B cell (primary cell): ENCODE data around the gene EPN2. TPM values are rescaled to one million over a fixed set of nuclear protein-coding genes. Genes with fewer than 3 reads are reported as not detected.

ENCODE experiments used
- ATAC-seq: fragments of 200-7000 bp; cut with Tn5 transposase; one replicate; pipeline ENCODE4 v1.10.0; 2021; ENCODE audit warnings: low read depth, mild to moderate bottlenecking, moderate number of reproducible peaks, moderate library complexity
- CTCF ChIA-PET: fragments of 350-600 bp; sonication (Branson Sonifier 250); formaldehyde crosslinking; loops from one replicate; lab custom pipeline; 2021; ENCODE audit warnings: antibody characterized with exemption, inconsistent platforms; lab: Charles Lee
- POLR2A ChIA-PET: fragments of 350-600 bp; sonication (Branson Sonifier 250); formaldehyde crosslinking; loops from one replicate; lab custom pipeline; 2021; ENCODE audit warnings: antibody characterized with exemption; lab: Charles Lee
- DNase-seq: peaks from one replicate; pipeline ENCODE4 v3.0.0; 2013
- H2AFZ ChIP-seq: 2 replicates; pipeline ENCODE4 v1.6.1; 2012; ENCODE audit warnings: mild to moderate bottlenecking, low read depth, low read length; ENCODE audit not compliant: insufficient read depth, poor library complexity, severe bottlenecking
- H3K27ac ChIP-seq, 2 donors: 1 replicate in 1 of 2; 2 replicates in 1 of 2; pipeline ENCODE4 v1.5.1; 2012 to 2013; ENCODE audit warnings: low read length in 2 of 2, mild to moderate bottlenecking in 2 of 2, moderate library complexity in 1 of 2
- H3K27me3 ChIP-seq, 4 experiments: fragments of 200-600 bp in 1 of 4; sonication (generic) in 1 of 4; replicated peaks in 1 of 4; 1 replicate in 2 of 4; 2 replicates in 2 of 4; pipeline versions ENCODE4 v1.6.1 to v1.7.0; 2013 to 2016; ENCODE audit warnings: low read length in 3 of 4, mild to moderate bottlenecking in 2 of 4, mixed read lengths in 1 of 4, moderate library complexity in 1 of 4; ENCODE audit not compliant: insufficient read depth in 4 of 4, control insufficient read depth in 3 of 4; ENCODE audit errors: control extremely low read depth in 1 of 4
- H3K36me3 ChIP-seq, 2 experiments: replicated peaks in 1 of 2; 1 replicate in 1 of 2; 2 replicates in 1 of 2; pipeline versions ENCODE4 v1.6.1 to v1.7.1; 2013; ENCODE audit warnings: low read length in 1 of 2; ENCODE audit not compliant: insufficient read depth in 2 of 2, control insufficient read depth in 1 of 2; ENCODE audit errors: control extremely low read depth in 1 of 2, extremely low read depth in 1 of 2
- H3K4me1 ChIP-seq, 2 donors: fragments of 200-600 bp in 1 of 2; sonication (generic) in 1 of 2; 1 replicate in 1 of 2; 2 replicates in 1 of 2; pipeline versions ENCODE4 v1.5.1 to v1.6.1; 2013 to 2017; ENCODE audit warnings: low read length in 2 of 2; ENCODE audit not compliant: control insufficient read depth in 2 of 2, insufficient read depth in 2 of 2
- H3K4me2 ChIP-seq: replicated peaks from 2 replicates; pipeline ENCODE3; 2012; ENCODE audit warnings: mild to moderate bottlenecking, low read depth, low read length; ENCODE audit not compliant: poor library complexity, severe bottlenecking
- H3K4me3 ChIP-seq, 5 experiments: fragments of 200-600 bp in 1 of 5; sonication (generic) in 1 of 5; 1 replicate in 3 of 5; 2 replicates in 2 of 5; pipeline versions ENCODE4 v1.5.1 to v1.7.0; 2011 to 2016; ENCODE audit warnings: low read length in 4 of 5, mild to moderate bottlenecking in 4 of 5, low read depth in 2 of 5, control low read depth in 1 of 5, moderate library complexity in 1 of 5; ENCODE audit not compliant: insufficient read depth in 1 of 5; ENCODE audit errors: control extremely low read depth in 1 of 5, extremely low read depth in 1 of 5
- H3K79me2 ChIP-seq: fragments of 200-600 bp; sonication (generic); one replicate; pipeline ENCODE4 v1.6.0; 2016; ENCODE audit warnings: low read length; ENCODE audit not compliant: control insufficient read depth, insufficient read depth
- H3K9ac ChIP-seq: fragments of 200-600 bp; sonication (generic); 2 replicates; pipeline ENCODE4 v1.6.1; 2017; ENCODE audit warnings: mild to moderate bottlenecking, low read length, moderate library complexity
- H3K9me3 ChIP-seq, 3 donors: one replicate each; pipeline versions ENCODE4 v1.6.1 to v1.7.1; 2013; ENCODE audit warnings: low read length in 2 of 3; ENCODE audit not compliant: control insufficient read depth in 2 of 3, insufficient read depth in 1 of 3; ENCODE audit errors: control extremely low read depth in 1 of 3
- H4K20me1 ChIP-seq: 2 replicates; pipeline ENCODE4 v1.6.0; 2012; ENCODE audit warnings: mild to moderate bottlenecking, low read length; ENCODE audit not compliant: insufficient read depth, control insufficient read depth, poor library complexity, severe bottlenecking
- H3K27ac Mint-ChIP-seq: one replicate; pipeline ENCODE4 v1.8.0; 2021; ENCODE audit warnings: mixed read lengths
- H3K27me3 Mint-ChIP-seq: one replicate; pipeline ENCODE4 v1.8.0; 2021; ENCODE audit warnings: mixed read lengths
- H3K4me1 Mint-ChIP-seq: one replicate; pipeline ENCODE4 v1.8.0; 2021; ENCODE audit warnings: mixed read lengths
- H3K4me3 Mint-ChIP-seq: one replicate; pipeline ENCODE4 v1.8.0; 2021; ENCODE audit warnings: mixed read lengths
- H3K9me3 Mint-ChIP-seq: one replicate; pipeline ENCODE4 v1.8.0; 2022; ENCODE audit warnings: mixed read lengths; ENCODE audit not compliant: insufficient read depth
- CTCF ChIP-seq: fragments of 200-600 bp; IDR thresholded peaks from one replicate; pipeline ENCODE4 v1.8.0; 2022; ENCODE audit warnings: antibody characterized with exemption, mild to moderate bottlenecking
- EZH2 ChIP-seq: IDR thresholded peaks from 2 replicates; pipeline ENCODE4 v1.6.1; 2012; ENCODE audit warnings: borderline replicate concordance, low read depth, mild to moderate bottlenecking, moderate library complexity, low read length; ENCODE audit not compliant: insufficient read depth, poor library complexity, severe bottlenecking
- WGBS: methylation state at CpG from one replicate; pipeline ENCODE4 v1.1.5; 2013; ENCODE audit warnings: missing lambda C conversion rate; ENCODE audit not compliant: insufficient coverage; 5-methylcytosine and 5-hydroxymethylcytosine counted together
- intact Hi-C: fragments of 100-400 bp; cut with micrococcal nuclease; formaldehyde crosslinking; loops from one replicate; pipeline ENCODE4 v1.10.0; 2022
- polyA plus RNA-seq: library from polyadenylated mRNA; depleted of rRNA; stranded (reverse); fragments of >200 nt; gene quantifications from 2 replicates; pipeline ENCODE4 v1.2.3, GENCODE V29; 2012
- total RNA-seq, 2 donors: library from RNA; stranded (reverse); fragments of 120-200 nt in 1 of 2; gene quantifications; 1 replicate in 1 of 2; 2 replicates in 1 of 2; pipeline versions ENCODE4 v1.2.3 to v1.2.4, GENCODE V29; 2013 to 2022

Gene EPN2
- total and polyA plus RNA-seq, 2 donors (not counting 1 experiment from before 2014, with no cell fraction given): 15.7 to 35.6 TPM

- no peak overlapping the region for H3K4me2 ChIP-seq
These were observed 137.0 kb downstream of the EPN2 start for GRCh38 chr17:19374136-19374535.

GRCh38 chr17:19375732-19376131 lies 138.6 kb downstream of the EPN2 start:
- no peak for TF ChIP-seq CTCF
- TF ChIP-seq EZH2: no peak
- H3K4me1 Mint-ChIP-seq: peaks cover 50% of the 10 kb centered on the region
- intact Hi-C loops: loop anchor here (5.0 to 10.0 kb wide), 2 partner anchors 68 to 521 kb away; partner anchors contain the start of gene PRPSAP2

More at GRCh38 chr17:19374136-19374535, 137.0 kb downstream of the EPN2 start:
- WGBS: 100% methylated on average over 3 of the region's 5 CpGs
- CTCF ChIA-PET: interaction anchor here (1.0 to 4.1 kb wide), 2 partner anchors 8 to 11 kb away, joined by 4 to 22 read pairs; partner anchors contain the start of gene B9D1
- Histone ChIP-seq H3K36me3 (peaks cover 0 to 4% of the 10 kb centered on the region in 2 experiments), H3K27me3 (no peaks in the 10 kb centered on the region), H3K4me3 (no peak overlapping the region), H3K4me1 (peaks cover 49 to 58% of the 10 kb centered on the region in 2 donors), H2AFZ (no peak overlapping the region), H3K9me3 (peaks cover 0 to 4% (median 0%) of the 10 kb centered on the region in 3 donors), H3K27ac (no peak overlapping the region), H3K9ac (no peak overlapping the region), H3K79me2 (peaks cover 26% of the 10 kb centered on the region), H4K20me1 (no peaks in the 10 kb centered on the region)
- peaks cover 59% of the 10 kb centered on the region for H3K4me1 Mint-ChIP-seq
- no peaks in the 10 kb centered on the region for H3K27me3 Mint-ChIP-seq
- H3K27ac Mint-ChIP-seq: no peak overlapping the region
- no peak for TF ChIP-seq EZH2
- no peak for DNase-seq
- intact Hi-C loops: loop anchor here (10.0 kb wide), 1 partner anchor 519 kb away; the partner anchor contains the start of gene PRPSAP2
- H3K9me3 Mint-ChIP-seq: no peaks in the 10 kb centered on the region
- POLR2A ChIA-PET: no interaction called here
- H3K4me3 Mint-ChIP-seq: no peak overlapping the region
- no peak for ATAC-seq

More at GRCh38 chr17:19375732-19376131, 138.6 kb downstream of the EPN2 start:
- H3K79me2 ChIP-seq: peaks cover 26% of the 10 kb centered on the region
- POLR2A ChIA-PET: interaction anchor here (0.6 kb wide), 1 partner anchor 376 kb away, joined by 9 read pairs; no protein-coding TSS in a partner anchor
- no peak overlapping the region for H3K27ac ChIP-seq
- CTCF ChIA-PET: interaction anchor here (4.1 kb wide), 1 partner anchor 13 kb away, joined by 22 read pairs; the partner anchor contains the start of gene B9D1
- H3K4me2 ChIP-seq: no peak overlapping the region
- H3K4me3 ChIP-seq: no peak overlapping the region
- no peaks in the 10 kb centered on the region for H4K20me1 ChIP-seq
- no peak overlapping the region for H2AFZ ChIP-seq
- Mint-ChIP-seq H3K4me3 (peak overlapping the region; percentile 67), H3K27ac (peak overlapping the region; percentile 17), H3K27me3 (no peaks in the 10 kb centered on the region), H3K9me3 (no peaks in the 10 kb centered on the region)
- H3K9ac ChIP-seq: no peak overlapping the region
- H3K27me3 ChIP-seq: no peaks in the 10 kb centered on the region
- WGBS: no CpG with 5 or more reads among the region's 1 CpG
- DNase-seq (no peak), ATAC-seq (no peak)
- H3K4me1 ChIP-seq: peaks cover 36 to 45% of the 10 kb centered on the region in 2 donors
- H3K36me3 ChIP-seq: peaks cover 0 to 14% of the 10 kb centered on the region in 2 experiments
- peaks cover 0 to 4% (median 0%) of the 10 kb centered on the region in 3 donors for H3K9me3 ChIP-seq
